KMS-11 (cell line): ENCODE measurements around the gene ANKLE1.

Experiments
- H2AFZ ChIP-seq: fragments of 200-600 bp; sonication (generic); 2 replicates; pipeline ENCODE4 v1.6.1; 2016; ENCODE audit warnings: antibody characterized with exemption, mixed run types, low read depth
- H3K27ac ChIP-seq: fragments of 200-600 bp; sonication (generic); 2 replicates; pipeline ENCODE4 v1.6.1; 2016; ENCODE audit warnings: mild to moderate bottlenecking, mixed run types
- H3K27me3 ChIP-seq: fragments of 200-600 bp; sonication (generic); 2 replicates; pipeline ENCODE4 v1.6.1; 2017; ENCODE audit warnings: mild to moderate bottlenecking, low read depth, mixed run types, moderate library complexity; ENCODE audit not compliant: insufficient read depth
- H3K36me3 ChIP-seq: fragments of 200-600 bp; sonication (generic); 2 replicates; pipeline ENCODE4 v1.6.1; 2017; ENCODE audit warnings: mild to moderate bottlenecking, mixed run types; ENCODE audit not compliant: insufficient read depth
- H3K4me1 ChIP-seq: fragments of 200-600 bp; sonication (generic); 2 replicates; pipeline ENCODE4 v1.6.1; 2016; ENCODE audit warnings: mild to moderate bottlenecking, low read depth, mixed run types; ENCODE audit not compliant: poor library complexity, severe bottlenecking
- H3K4me2 ChIP-seq: fragments of 200-600 bp; sonication (generic); 2 replicates; pipeline ENCODE4 v1.7.0; 2016; ENCODE audit warnings: mild to moderate bottlenecking, mixed run types
- H3K4me3 ChIP-seq: fragments of 200-600 bp; sonication (generic); IDR thresholded peaks from 2 replicates; pipeline ENCODE4 v1.6.1; 2017; ENCODE audit warnings: low read depth, low read length, mixed read lengths; ENCODE audit not compliant: insufficient read depth
- H3K79me2 ChIP-seq: fragments of 200-600 bp; sonication (generic); 2 replicates; pipeline ENCODE4 v1.6.1; 2016; ENCODE audit warnings: low read depth, mixed run types; ENCODE audit not compliant: insufficient read depth
- H3K9ac ChIP-seq: fragments of 200-600 bp; sonication (generic); 2 replicates; pipeline ENCODE4 v1.6.1; 2016; ENCODE audit warnings: mild to moderate bottlenecking, mixed run types
- H4K20me1 ChIP-seq: fragments of 200-600 bp; sonication (generic); 2 replicates; pipeline ENCODE4 v1.6.1; 2016; ENCODE audit warnings: mild to moderate bottlenecking, mixed run types; ENCODE audit not compliant: insufficient read depth
- CTCF ChIP-seq: fragments of 200-600 bp; sonication (generic); conservative IDR thresholded peaks from 2 replicates; pipeline ENCODE4 v1.6.1; 2017; ENCODE audit warnings: low read depth, mild to moderate bottlenecking, antibody characterized with exemption, low read length, moderate library complexity, mixed read lengths

Gene ANKLE1

DNA sequence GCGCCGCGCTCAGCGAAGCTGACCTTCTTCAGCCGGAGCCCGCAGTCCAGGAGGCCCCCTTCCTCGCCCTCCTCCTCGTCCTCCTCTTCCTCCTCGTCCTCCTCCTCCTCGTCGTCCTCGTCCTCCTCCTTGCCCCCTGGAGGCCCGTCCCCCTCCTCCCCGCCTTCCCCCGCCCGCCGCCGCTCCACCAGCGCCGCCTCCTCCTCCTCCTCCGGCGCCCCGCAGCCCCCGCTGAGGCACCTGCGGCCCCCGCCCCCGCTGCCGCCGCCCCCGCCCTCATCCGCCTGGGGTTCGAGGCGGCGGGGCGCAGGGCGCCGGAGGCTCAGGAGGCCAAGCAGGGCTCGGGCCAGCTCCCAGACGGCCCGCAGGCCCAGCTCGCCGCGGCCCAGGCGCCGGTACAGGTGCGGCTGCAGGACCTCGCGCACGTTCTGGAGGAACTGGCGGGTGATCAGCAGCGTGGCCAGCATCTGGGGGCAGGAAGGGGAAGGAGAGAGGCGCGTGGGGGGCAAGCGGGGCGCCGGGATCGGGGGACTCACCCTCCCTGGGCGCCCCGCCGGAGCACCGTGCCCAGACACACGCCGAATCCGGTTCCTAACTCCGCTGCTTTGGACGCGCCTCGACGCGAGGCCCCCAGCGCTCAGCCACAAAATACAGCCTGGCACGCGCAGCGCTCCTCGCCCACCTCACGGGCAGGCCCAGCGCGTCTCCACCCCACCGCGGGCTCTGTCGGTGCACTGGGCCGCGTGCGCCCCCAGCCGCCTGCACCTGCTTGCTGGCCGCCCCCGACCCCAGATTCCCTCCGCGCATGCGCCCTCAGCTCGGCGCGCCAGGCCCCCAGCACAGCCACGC is 47.0 kb downstream of the ANKLE1 start:
- no peak for TF ChIP-seq CTCF
- Histone ChIP-seq H2AFZ (no peak overlapping the region), H3K9ac (no peak overlapping the region), H3K27ac (no peak overlapping the region), H3K4me1 (peaks cover 5% of the 10 kb centered on the region), H3K4me2 (no peak overlapping the region), H3K27me3 (no peaks in the 10 kb centered on the region), H4K20me1 (no peaks in the 10 kb centered on the region), H3K79me2 (no peaks in the 10 kb centered on the region), H3K36me3 (no peaks in the 10 kb centered on the region), H3K4me3 (no peak overlapping the region)

DNA sequence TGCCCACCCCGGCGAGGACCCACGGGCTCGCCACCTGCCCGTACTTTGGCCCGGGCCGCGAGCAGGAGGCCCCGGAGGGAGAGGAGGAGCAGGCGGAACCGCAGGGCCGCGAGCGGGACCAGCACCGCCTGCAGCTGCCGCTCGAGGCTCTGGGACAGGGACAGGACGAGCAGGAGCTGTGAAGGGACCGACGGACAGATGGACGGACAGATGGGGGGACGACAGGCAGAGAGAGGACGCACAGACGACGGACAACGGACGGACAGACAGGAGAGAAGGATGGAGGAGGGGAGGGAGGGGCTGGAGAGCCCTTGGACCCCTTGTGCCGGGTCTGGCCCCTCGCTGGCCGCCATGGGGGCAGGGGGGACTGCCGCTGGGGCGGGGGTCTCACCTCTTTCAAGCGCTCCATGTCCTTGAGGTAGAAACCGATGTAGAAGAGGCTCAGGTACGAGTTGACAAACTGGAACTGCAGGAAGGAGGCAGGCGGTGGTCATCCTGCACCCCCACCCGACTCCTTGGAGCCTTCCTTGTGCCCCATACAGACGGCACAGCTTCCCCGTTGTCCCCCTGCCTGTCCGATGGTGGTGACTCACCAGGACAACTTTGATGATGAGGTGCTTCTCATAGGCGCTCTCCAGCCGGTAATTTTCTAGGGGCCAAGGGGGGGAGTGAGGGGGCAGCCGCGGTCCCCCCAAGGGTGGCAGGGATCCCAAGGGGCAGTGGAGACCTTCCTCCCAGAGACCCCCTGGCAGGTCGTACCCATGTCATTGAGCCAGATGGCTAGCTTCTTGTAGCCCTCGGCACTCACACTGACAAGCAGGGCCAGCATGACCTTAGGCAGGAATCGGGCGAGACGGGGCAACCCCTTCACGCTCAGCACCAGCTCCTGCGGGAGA is 47.9 kb downstream of the ANKLE1 start:
- Histone ChIP-seq H3K4me1 (peaks cover 5% of the 10 kb centered on the region), H3K36me3 (no peaks in the 10 kb centered on the region), H3K9ac (no peak overlapping the region), H3K4me2 (no peak overlapping the region), H3K27me3 (no peaks in the 10 kb centered on the region), H2AFZ (no peak overlapping the region), H4K20me1 (no peaks in the 10 kb centered on the region), H3K79me2 (no peaks in the 10 kb centered on the region), H3K27ac (no peak overlapping the region), H3K4me3 (no peak overlapping the region)
- TF ChIP-seq CTCF, result no peak

DNA sequence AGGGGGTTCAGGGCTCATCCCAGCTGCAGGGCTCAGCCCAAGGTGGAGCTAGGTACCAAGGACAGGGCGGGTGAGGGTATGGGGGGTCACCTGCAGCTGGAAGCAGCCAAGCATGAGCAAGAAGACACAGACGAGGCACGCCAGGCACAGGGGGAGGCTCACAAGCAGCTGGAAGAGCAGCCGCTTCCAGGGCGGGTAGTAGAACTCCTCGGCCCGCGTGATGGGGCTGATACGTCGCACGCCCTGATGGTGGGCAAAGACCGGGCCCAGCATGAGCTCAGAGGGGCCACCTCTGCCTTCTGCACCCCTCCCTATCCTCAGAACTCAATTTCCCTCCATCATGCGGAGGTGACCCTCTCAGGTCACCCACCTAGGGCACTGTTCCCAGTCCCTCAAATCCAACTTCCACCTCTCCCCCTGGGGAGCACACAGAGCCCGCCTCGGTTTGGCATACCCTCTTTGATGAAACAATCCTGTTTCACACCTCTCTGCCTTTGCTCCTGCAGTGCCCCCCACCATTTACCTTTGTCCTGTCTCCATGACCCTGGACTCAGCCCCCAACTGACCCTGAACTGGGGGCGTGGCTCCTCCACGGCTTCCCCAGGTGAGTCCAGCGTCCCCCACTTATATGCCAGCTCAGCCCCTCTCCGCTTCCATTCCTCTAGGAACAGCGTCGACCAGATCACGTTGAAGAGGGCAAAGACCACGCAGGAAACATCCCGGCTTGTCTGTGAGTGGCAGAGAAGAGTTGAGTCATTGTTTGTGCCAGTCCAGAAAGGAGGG is 48.8 kb downstream of the ANKLE1 start:
- Histone ChIP-seq H3K27me3 (no peaks in the 10 kb centered on the region), H3K4me3 (no peak overlapping the region), H3K9ac (no peak overlapping the region), H4K20me1 (no peaks in the 10 kb centered on the region), H3K4me2 (no peak overlapping the region), H2AFZ (no peak overlapping the region), H3K4me1 (peaks cover 11% of the 10 kb centered on the region), H3K36me3 (no peaks in the 10 kb centered on the region), H3K79me2 (no peaks in the 10 kb centered on the region), H3K27ac (no peak overlapping the region)
- no peak for TF ChIP-seq CTCF

DNA sequence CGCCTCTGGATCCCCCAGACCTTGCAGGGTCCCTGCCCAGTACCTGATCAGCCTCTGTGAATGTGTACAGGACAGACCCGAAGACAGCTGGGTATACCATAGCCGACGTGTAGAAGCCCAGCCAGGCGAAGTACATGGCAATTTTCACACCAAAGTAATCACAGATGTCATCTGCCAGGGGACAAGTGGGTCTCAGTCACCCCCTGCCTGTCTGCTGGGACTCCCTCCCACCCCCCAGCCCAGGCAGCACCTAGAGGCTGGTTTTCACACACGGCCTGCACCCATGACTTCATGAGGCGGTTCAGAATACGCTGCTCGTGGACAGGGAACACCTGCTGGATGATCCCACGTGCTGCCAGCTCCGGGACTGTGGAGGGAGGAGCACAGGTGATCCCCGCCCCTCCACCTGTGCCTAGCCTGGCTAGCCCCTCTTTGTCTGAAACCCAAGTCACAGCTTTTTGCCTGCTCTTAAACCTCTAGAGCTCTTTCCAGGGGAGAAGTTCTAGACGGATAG is 49.4 kb downstream of the ANKLE1 start:
- Histone ChIP-seq H3K4me1 (peaks cover 18% of the 10 kb centered on the region), H3K4me2 (no peak overlapping the region), H3K9ac (no peak overlapping the region), H3K27me3 (no peaks in the 10 kb centered on the region), H2AFZ (no peak overlapping the region), H4K20me1 (no peaks in the 10 kb centered on the region), H3K4me3 (no peak overlapping the region), H3K36me3 (no peaks in the 10 kb centered on the region), H3K79me2 (no peaks in the 10 kb centered on the region), H3K27ac (no peak overlapping the region)
- no peak for TF ChIP-seq CTCF
